Glutamatergic neuron (in vitro differentiated cells): ENCODE results near the gene TTPAL. TPM values are rescaled to one million over a fixed set of nuclear protein-coding genes. Genes with fewer than 3 reads are reported as not detected.

Experiments used
- DNase-seq: peaks from one replicate; pipeline ENCODE4 v3.0.0; 2022
- H3K27ac Mint-ChIP-seq: one replicate; pipeline ENCODE4 v1.8.0; 2020; ENCODE audit warnings: mild to moderate bottlenecking, mixed read lengths, inconsistent platforms; ENCODE audit not compliant: unreplicated experiment
- H3K27me3 Mint-ChIP-seq: one replicate; pipeline ENCODE4 v1.8.0; 2020; ENCODE audit warnings: mild to moderate bottlenecking, moderate library complexity, mixed read lengths, inconsistent platforms; ENCODE audit not compliant: unreplicated experiment
- H3K36me3 Mint-ChIP-seq: one replicate; pipeline ENCODE4 v1.8.0; 2020; ENCODE audit warnings: mild to moderate bottlenecking, mixed read lengths, inconsistent platforms; ENCODE audit not compliant: unreplicated experiment
- H3K4me1 Mint-ChIP-seq: one replicate; pipeline ENCODE4 v1.8.0; 2020; ENCODE audit warnings: mild to moderate bottlenecking, low read depth, mixed read lengths, inconsistent platforms; ENCODE audit not compliant: unreplicated experiment
- H3K4me3 Mint-ChIP-seq: one replicate; pipeline ENCODE4 v1.8.0; 2020; ENCODE audit warnings: mild to moderate bottlenecking, mixed read lengths, inconsistent platforms; ENCODE audit not compliant: unreplicated experiment
- H3K9me3 Mint-ChIP-seq: one replicate; pipeline ENCODE4 v1.8.0; 2020; ENCODE audit warnings: mild to moderate bottlenecking, moderate library complexity, mixed read lengths, inconsistent platforms; ENCODE audit not compliant: unreplicated experiment
- total RNA-seq: library from RNA; stranded (reverse); fragmentation: NEBNext Ultra II Directional; extraction: Animal tissue kit (Norgen Biotek cat#: 25700); gene quantifications from one replicate; pipeline ENCODE4 v1.2.1, GENCODE V29; 2021; ENCODE audit not compliant: unreplicated experiment
- TF ChIP-seq, protein P1 (sequence below): fragments of 200-600 bp; sonication (generic); IDR thresholded peaks from one replicate; pipeline ENCODE4 v1.5.0; 2021; ENCODE audit not compliant: partially characterized antibody, unreplicated experiment

Gene TTPAL
- total RNA-seq, 1 donor from 2014 or later: 18.9 TPM

GRCh38 chr20:44448753-44449546 is 26.7 kb upstream of the TTPAL start:
- peak; percentile 25 for DNase-seq
- no peak overlapping the region for H3K27ac Mint-ChIP-seq
- H3K27me3 Mint-ChIP-seq: peaks cover 5% of the 10 kb centered on the region
- H3K9me3 Mint-ChIP-seq: no peaks in the 10 kb centered on the region
- no peaks in the 10 kb centered on the region for H3K36me3 Mint-ChIP-seq
- H3K4me1 Mint-ChIP-seq: no peaks in the 10 kb centered on the region
- H3K4me3 Mint-ChIP-seq: no peak overlapping the region
- TF ChIP-seq, protein P1, sequence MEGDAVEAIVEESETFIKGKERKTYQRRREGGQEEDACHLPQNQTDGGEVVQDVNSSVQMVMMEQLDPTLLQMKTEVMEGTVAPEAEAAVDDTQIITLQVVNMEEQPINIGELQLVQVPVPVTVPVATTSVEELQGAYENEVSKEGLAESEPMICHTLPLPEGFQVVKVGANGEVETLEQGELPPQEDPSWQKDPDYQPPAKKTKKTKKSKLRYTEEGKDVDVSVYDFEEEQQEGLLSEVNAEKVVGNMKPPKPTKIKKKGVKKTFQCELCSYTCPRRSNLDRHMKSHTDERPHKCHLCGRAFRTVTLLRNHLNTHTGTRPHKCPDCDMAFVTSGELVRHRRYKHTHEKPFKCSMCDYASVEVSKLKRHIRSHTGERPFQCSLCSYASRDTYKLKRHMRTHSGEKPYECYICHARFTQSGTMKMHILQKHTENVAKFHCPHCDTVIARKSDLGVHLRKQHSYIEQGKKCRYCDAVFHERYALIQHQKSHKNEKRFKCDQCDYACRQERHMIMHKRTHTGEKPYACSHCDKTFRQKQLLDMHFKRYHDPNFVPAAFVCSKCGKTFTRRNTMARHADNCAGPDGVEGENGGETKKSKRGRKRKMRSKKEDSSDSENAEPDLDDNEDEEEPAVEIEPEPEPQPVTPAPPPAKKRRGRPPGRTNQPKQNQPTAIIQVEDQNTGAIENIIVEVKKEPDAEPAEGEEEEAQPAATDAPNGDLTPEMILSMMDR: no peak

- no peaks in the 10 kb centered on the region for H3K9me3 Mint-ChIP-seq
- no peaks in the 10 kb centered on the region for H3K4me1 Mint-ChIP-seq
- no peak for DNase-seq
- no peaks in the 10 kb centered on the region for H3K36me3 Mint-ChIP-seq
- no peak overlapping the region for H3K4me3 Mint-ChIP-seq
- TF ChIP-seq, protein P1: no peak
- H3K27ac Mint-ChIP-seq: no peak overlapping the region
- H3K27me3 Mint-ChIP-seq: peaks cover 5% of the 10 kb centered on the region
Observed at GRCh38 chr20:44449864-44450263, 25.8 kb upstream of the TTPAL start.

GRCh38 chr20:44450281-44450889 is 25.3 kb upstream of the TTPAL start:
- H3K27ac Mint-ChIP-seq: no peak overlapping the region
- H3K4me1 Mint-ChIP-seq: no peaks in the 10 kb centered on the region
- peaks cover 5% of the 10 kb centered on the region for H3K27me3 Mint-ChIP-seq
- H3K4me3 Mint-ChIP-seq: no peak overlapping the region
- no peaks in the 10 kb centered on the region for H3K9me3 Mint-ChIP-seq
- no peak for DNase-seq
- H3K36me3 Mint-ChIP-seq: no peaks in the 10 kb centered on the region
- TF ChIP-seq, protein P1: no peak

GRCh38 chr20:44450903-44451450 is 24.7 kb upstream of the TTPAL start:
- Mint-ChIP-seq H3K9me3 (no peaks in the 10 kb centered on the region), H3K4me3 (no peak overlapping the region), H3K27me3 (peaks cover 5% of the 10 kb centered on the region), H3K27ac (no peak overlapping the region), H3K36me3 (no peaks in the 10 kb centered on the region), H3K4me1 (no peaks in the 10 kb centered on the region)
- TF ChIP-seq, protein P1: no peak
- no peak for DNase-seq
